Panc1 (cell line): ENCODE results near the gene POLR3GL. TPM values are rescaled to one million over a fixed set of nuclear protein-coding genes. Genes with fewer than 3 reads are reported as not detected.
A peak's percentile ranks its signal among the peaks of the same experiment; 100 is the strongest.

Experiments
- ATAC-seq: fragments of 200-7000 bp; cut with Tn5 transposase; 2 replicates; pipeline ENCODE4 v1.9.1; 2020; ENCODE audit warnings: mild to moderate bottlenecking, moderate library complexity
- BruUV-seq: library from RNA; stranded (reverse); fragments of 400-500 nt; replicated peaks from 2 replicates; lab custom pipeline; 2021; lab: Mats Ljungman, UMichigan
- CTCF ChIA-PET: fragments of 300-600 bp; sonication (Branson Sonifier 250); formaldehyde crosslinking; loops from one replicate; lab custom pipeline; 2022; ENCODE audit warnings: antibody characterized with exemption; lab: Charles Lee
- POLR2A ChIA-PET: fragments of 300-600 bp; sonication (Branson Sonifier 250); formaldehyde crosslinking; loops from one replicate; lab custom pipeline; 2022; ENCODE audit warnings: antibody characterized with exemption; lab: Charles Lee
- DNase-seq: peaks from one replicate; pipeline ENCODE4 v3.0.0-alpha.2; 2010; ENCODE audit warnings: low read depth, low spot score
- H3K27ac ChIP-seq: 2 replicates; pipeline ENCODE4 v1.5.1; 2011; ENCODE audit warnings: mild to moderate bottlenecking, low read length, inconsistent platforms
- H3K27me3 ChIP-seq: fragments of 200-500 bp; sonication (Bioruptor generic); 2 replicates; pipeline ENCODE4 v1.6.0; 2014; ENCODE audit warnings: low read length, inconsistent platforms; ENCODE audit not compliant: control insufficient read depth, insufficient read depth
- H3K36me3 ChIP-seq: fragments of 200-500 bp; sonication (Bioruptor generic); 2 replicates; pipeline ENCODE4 v1.5.1; 2014; ENCODE audit warnings: inconsistent platforms, mild to moderate bottlenecking, low read length, moderate library complexity; ENCODE audit not compliant: control insufficient read depth, insufficient read depth
- H3K4me1 ChIP-seq: 2 replicates; pipeline ENCODE4 v1.5.1; 2011; ENCODE audit warnings: inconsistent platforms, mild to moderate bottlenecking, low read length, moderate library complexity; ENCODE audit not compliant: control insufficient read depth, insufficient read depth
- H3K4me3 ChIP-seq, 2 experiments: 2 replicates each; pipeline ENCODE4 v1.5.1; 2011 to 2012; ENCODE audit warnings: low read depth in 2 of 2, low read length in 2 of 2, mild to moderate bottlenecking in 2 of 2, inconsistent platforms in 1 of 2, moderate library complexity in 1 of 2
- H3K9me3 ChIP-seq: fragments of 200-500 bp; sonication (Bioruptor generic); 2 replicates; pipeline ENCODE4 v1.5.1; 2014; ENCODE audit warnings: low read depth, mild to moderate bottlenecking, inconsistent platforms, low read length, moderate library complexity; ENCODE audit not compliant: control insufficient read depth, insufficient read depth
- CTCF ChIP-seq: fragments of 450-650 bp; IDR thresholded peaks from 2 replicates; pipeline ENCODE4 v1.5.1; 2017; ENCODE audit warnings: mild to moderate bottlenecking
- POLR2AphosphoS5 ChIP-seq: IDR thresholded peaks from 2 replicates; pipeline ENCODE4 v1.6.1; 2012; ENCODE audit warnings: mild to moderate bottlenecking, low read depth, low read length, moderate library complexity
- REST ChIP-seq, 2 experiments: IDR thresholded peaks; 2 replicates each; pipeline ENCODE4 v1.6.1; 2011 to 2012; ENCODE audit warnings: low read depth in 2 of 2, control low read depth in 1 of 2, low read length in 1 of 2, mild to moderate bottlenecking in 1 of 2, moderate library complexity in 1 of 2; ENCODE audit not compliant: insufficient read depth in 1 of 2
- SIN3A ChIP-seq: IDR thresholded peaks from 2 replicates; pipeline ENCODE4 v1.6.1; 2012; ENCODE audit warnings: low read depth, mild to moderate bottlenecking, low read length, moderate library complexity, borderline replicate concordance; ENCODE audit not compliant: insufficient read depth
- TCF7L2 ChIP-seq: IDR thresholded peaks from 2 replicates; pipeline ENCODE4 v1.6.1; 2011; ENCODE audit warnings: mild to moderate bottlenecking, low read depth, low read length, inconsistent platforms
- in situ Hi-C: cut with HindIII; loops from 2 replicates; pipeline ENCODE4 v1.10.0; 2016; ENCODE audit warnings: low sequenced_read_pairs, low pct_unique_long_range_greater_than_20kb
- intact Hi-C: fragments of 100-400 bp; cut with micrococcal nuclease; formaldehyde crosslinking; loops from one replicate; pipeline ENCODE4 v1.10.0; 2022; ENCODE audit not compliant: unreplicated experiment
- total RNA-seq: library from RNA; stranded (reverse); gene quantifications from one replicate; pipeline ENCODE4 v1.2.1, GENCODE V29; 2021; ENCODE audit not compliant: unreplicated experiment

The POLR3GL gene
- total RNA-seq, 1 experiment from 2014 or later, result 14.9 TPM

GRCh38 chr1:145995964-145996432 is 31.5 kb downstream of the POLR3GL start:
- Histone ChIP-seq H3K4me1 (peaks cover 16% of the 10 kb centered on the region), H3K27me3 (no peaks in the 10 kb centered on the region; the same call in 1 of the 2 replicates), H3K4me3 (peak overlapping the region; percentile 61 to 73), H3K36me3 (peaks cover 2% of the 10 kb centered on the region; the same call in 1 of the 2 replicates), H3K9me3 (no peaks in the 10 kb centered on the region), H3K27ac (peak overlapping the region; percentile 84)
- ATAC-seq (no peak), DNase-seq (no peak)
- intact Hi-C loops (no loop called here), in situ Hi-C loops (no loop called here)
- no TSS peak for BruUV-seq
- TF ChIP-seq REST (IDR thresholded peaks at IDR 0.05; ENCODE audit: insufficient read depth in 1 of 2, low read depth in 2 of 2, low read length in 1 of 2), result no peak
- no peak for TF ChIP-seq POLR2AphosphoS5
- TF ChIP-seq CTCF, result no peak
- TF ChIP-seq TCF7L2, result no peak
- TF ChIP-seq SIN3A, result no peak
- POLR2A ChIA-PET, result interaction anchor here (0.6 kb wide), 1 partner anchor 381 kb away, joined by 3 read pairs; no protein-coding TSS in a partner anchor
- CTCF ChIA-PET, result interaction anchor here (1.6 kb wide), 1 partner anchor 11 kb away, joined by 5 read pairs; no protein-coding TSS in a partner anchor

DNA sequence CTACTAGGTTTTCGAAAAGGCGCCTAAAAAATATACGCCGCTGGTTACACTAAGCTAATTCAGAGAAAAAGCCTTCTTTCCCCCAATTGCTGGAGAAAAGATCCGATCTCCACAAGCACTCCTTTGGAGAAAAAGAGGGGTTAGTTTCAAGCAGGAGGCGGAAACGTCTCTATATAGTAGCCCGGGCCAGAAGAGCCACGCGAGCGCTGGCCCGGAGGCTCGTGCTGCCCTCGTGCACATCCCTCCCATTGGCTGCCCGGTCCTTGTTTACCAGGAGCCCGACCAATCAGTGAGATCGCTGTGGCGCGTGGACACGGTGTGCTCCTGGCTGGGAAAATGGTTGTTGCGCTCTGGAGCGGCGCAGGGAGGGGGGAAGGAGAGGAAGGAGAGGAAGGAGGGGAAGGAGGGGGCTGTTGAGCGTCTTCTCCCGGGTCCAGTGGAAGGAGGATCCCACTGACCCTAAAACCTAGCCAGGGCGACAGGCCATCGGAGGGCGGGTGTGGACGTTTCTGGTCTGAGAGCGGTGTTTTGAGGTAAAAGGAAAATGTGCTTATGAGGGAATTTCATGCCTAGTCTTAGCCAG is 32.0 kb downstream of the POLR3GL start, which contains the start of gene TXNIP:
TXNIP (minus strand) TSS at position 147 of the 583 bp plus-strand sequence. CDS start 313 bp downstream, outside the sequence.
- ATAC-seq, result peak; percentile 100
- Histone ChIP-seq H3K9me3 (no peaks in the 10 kb centered on the region), H3K4me1 (peaks cover 16% of the 10 kb centered on the region), H3K4me3 (peak within 1 kb of the TSS; percentile 61 to 73), H3K27me3 (no peaks in the 10 kb centered on the region; the same call in 1 of the 2 replicates), H3K36me3 (peaks cover 2% of the 10 kb centered on the region; the same call in 1 of the 2 replicates), H3K27ac (peak within 1 kb of the TSS; percentile 84)
- intact Hi-C loops, result no loop called here
- POLR2A ChIA-PET, result interaction anchor here (0.6 to 0.7 kb wide), 3 partner anchors 17 to 380 kb away, joined by 3 to 4 read pairs (median 3); no protein-coding TSS in a partner anchor
- TF ChIP-seq REST (IDR thresholded peaks at IDR 0.05; ENCODE audit: insufficient read depth in 1 of 2, low read depth in 2 of 2, low read length in 1 of 2) (no peak), POLR2AphosphoS5 (peak; percentile 70; the same call in 1 of the 2 replicates), SIN3A (0 out of 2 replicates have a peak, but pooled peaks have one; percentile 80), TCF7L2 (0 out of 2 replicates have a peak, but pooled peaks have one; percentile 31), CTCF (no peak)
- DNase-seq, result no peak
- CTCF ChIA-PET, result interaction anchor here (1.6 kb wide), 1 partner anchor 11 kb away, joined by 5 read pairs; no protein-coding TSS in a partner anchor
- BruUV-seq, result no TSS peak
- in situ Hi-C loops, result no loop called here
